Endothelial cell (in vitro differentiated cells): ENCODE data around the gene PLAC9. TPM values are rescaled to one million over a fixed set of nuclear protein-coding genes. Genes with fewer than 3 reads are reported as not detected.
"Not testable (repeated sequence)": the region's sequence is repeated elsewhere in the genome, so short reads cannot be mapped to it uniquely, and the experiment has no call there.

Experiments used
- DNase-seq: peaks from one replicate; pipeline ENCODE4 v3.0.0; 2021; ENCODE audit warnings: low spot score
- H3K27ac Mint-ChIP-seq: one replicate; pipeline ENCODE4 v1.8.0; 2021; ENCODE audit warnings: mixed read lengths, inconsistent platforms; ENCODE audit not compliant: unreplicated experiment
- H3K27me3 Mint-ChIP-seq: one replicate; pipeline ENCODE4 v1.8.0; 2021; ENCODE audit warnings: mild to moderate bottlenecking, moderate library complexity, mixed read lengths, inconsistent platforms; ENCODE audit not compliant: unreplicated experiment
- H3K36me3 Mint-ChIP-seq: one replicate; pipeline ENCODE4 v1.8.0; 2021; ENCODE audit warnings: mild to moderate bottlenecking, low read depth, mixed read lengths, inconsistent platforms; ENCODE audit not compliant: unreplicated experiment
- H3K4me1 Mint-ChIP-seq: one replicate; pipeline ENCODE4 v1.8.0; 2021; ENCODE audit warnings: mild to moderate bottlenecking, mixed read lengths, inconsistent platforms; ENCODE audit not compliant: unreplicated experiment
- H3K4me3 Mint-ChIP-seq: one replicate; pipeline ENCODE4 v1.8.0; 2021; ENCODE audit warnings: mild to moderate bottlenecking, mixed read lengths, inconsistent platforms; ENCODE audit not compliant: unreplicated experiment
- H3K9me3 Mint-ChIP-seq: one replicate; pipeline ENCODE4 v1.8.0; 2021; ENCODE audit warnings: mixed read lengths, inconsistent platforms; ENCODE audit not compliant: unreplicated experiment
- total RNA-seq: library from RNA; stranded (reverse); fragmentation: NEBNext Ultra II Directional; extraction: Animal tissue kit (Norgen Biotek cat#: 25700); gene quantifications from one replicate; pipeline ENCODE4 v1.2.1, GENCODE V29; 2021; ENCODE audit not compliant: unreplicated experiment
- TF ChIP-seq, protein P1 (sequence below): fragments of 200-600 bp; sonication (generic); IDR thresholded peaks from one replicate; pipeline ENCODE4 v1.5.0; 2021; ENCODE audit warnings: antibody characterized with exemption; ENCODE audit not compliant: unreplicated experiment

PLAC9 gene
- total RNA-seq, 1 donor from 2014 or later, result not detected

- Mint-ChIP-seq H3K4me1 (peaks cover 3% of the 10 kb centered on the region), H3K4me3 (no peak overlapping the region), H3K9me3 (no peaks in the 10 kb centered on the region), H3K27me3 (peaks cover 1% of the 10 kb centered on the region), H3K27ac (no peak overlapping the region), H3K36me3 (no peaks in the 10 kb centered on the region)
- TF ChIP-seq, protein P1, sequence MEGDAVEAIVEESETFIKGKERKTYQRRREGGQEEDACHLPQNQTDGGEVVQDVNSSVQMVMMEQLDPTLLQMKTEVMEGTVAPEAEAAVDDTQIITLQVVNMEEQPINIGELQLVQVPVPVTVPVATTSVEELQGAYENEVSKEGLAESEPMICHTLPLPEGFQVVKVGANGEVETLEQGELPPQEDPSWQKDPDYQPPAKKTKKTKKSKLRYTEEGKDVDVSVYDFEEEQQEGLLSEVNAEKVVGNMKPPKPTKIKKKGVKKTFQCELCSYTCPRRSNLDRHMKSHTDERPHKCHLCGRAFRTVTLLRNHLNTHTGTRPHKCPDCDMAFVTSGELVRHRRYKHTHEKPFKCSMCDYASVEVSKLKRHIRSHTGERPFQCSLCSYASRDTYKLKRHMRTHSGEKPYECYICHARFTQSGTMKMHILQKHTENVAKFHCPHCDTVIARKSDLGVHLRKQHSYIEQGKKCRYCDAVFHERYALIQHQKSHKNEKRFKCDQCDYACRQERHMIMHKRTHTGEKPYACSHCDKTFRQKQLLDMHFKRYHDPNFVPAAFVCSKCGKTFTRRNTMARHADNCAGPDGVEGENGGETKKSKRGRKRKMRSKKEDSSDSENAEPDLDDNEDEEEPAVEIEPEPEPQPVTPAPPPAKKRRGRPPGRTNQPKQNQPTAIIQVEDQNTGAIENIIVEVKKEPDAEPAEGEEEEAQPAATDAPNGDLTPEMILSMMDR, result no peak
- no peak for DNase-seq
These were observed 676 bp downstream of the PLAC9 start for GRCh38 chr10:80133206-80133605.

DNA sequence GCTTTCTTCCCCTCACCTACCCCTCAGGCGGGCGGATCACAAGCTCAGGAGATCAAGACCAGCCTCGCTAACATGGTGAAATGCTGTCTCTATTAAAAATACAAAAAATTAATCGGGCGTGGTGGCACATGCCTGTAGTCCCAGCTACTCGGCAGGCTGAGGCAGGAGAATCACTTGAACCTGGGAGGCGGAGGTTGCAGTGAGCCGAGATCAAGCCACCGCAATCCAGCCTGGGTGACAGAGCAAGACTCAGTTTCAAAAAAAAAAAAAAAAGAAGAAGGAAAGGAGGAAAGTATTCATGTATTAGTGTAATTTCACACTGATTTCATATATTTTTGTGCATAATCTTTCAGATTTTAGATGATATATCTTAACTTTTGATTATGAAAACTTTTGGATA is 1.2 kb downstream of the PLAC9 start:
- H3K36me3 Mint-ChIP-seq, H3K4me3 Mint-ChIP-seq, H3K9me3 Mint-ChIP-seq, H3K27ac Mint-ChIP-seq, DNase-seq, H3K4me1 Mint-ChIP-seq, H3K27me3 Mint-ChIP-seq: not testable (repeated sequence)

DNA sequence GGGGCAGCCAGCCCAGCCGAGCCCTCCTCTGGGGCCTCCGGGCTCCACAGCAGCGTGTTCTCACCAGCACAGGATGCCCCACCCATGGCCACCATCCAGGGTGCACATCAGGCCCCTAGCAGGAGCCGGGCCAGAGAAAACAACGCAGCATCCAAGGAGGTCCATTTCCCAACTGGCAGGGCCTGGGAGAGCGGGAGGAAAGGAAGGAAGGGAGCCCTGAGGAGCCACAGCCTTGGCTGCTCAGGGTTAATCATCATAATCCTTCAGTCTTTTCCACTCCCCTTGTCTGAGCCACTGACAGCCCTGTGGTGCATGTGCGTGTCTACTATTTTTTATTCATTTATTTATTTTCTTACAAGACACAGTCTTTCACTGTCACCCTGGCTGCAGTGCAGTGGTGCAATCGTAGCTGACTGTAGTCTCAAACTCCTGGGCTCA is 3.6 kb downstream of the PLAC9 start:
- Mint-ChIP-seq H3K36me3 (no peaks in the 10 kb centered on the region), H3K4me3 (no peak overlapping the region), H3K9me3 (no peaks in the 10 kb centered on the region), H3K4me1 (peaks cover 5% of the 10 kb centered on the region), H3K27ac (no peak overlapping the region), H3K27me3 (peaks cover 13% of the 10 kb centered on the region)
- no peak for DNase-seq
- TF ChIP-seq, protein P1, result no peak

DNA sequence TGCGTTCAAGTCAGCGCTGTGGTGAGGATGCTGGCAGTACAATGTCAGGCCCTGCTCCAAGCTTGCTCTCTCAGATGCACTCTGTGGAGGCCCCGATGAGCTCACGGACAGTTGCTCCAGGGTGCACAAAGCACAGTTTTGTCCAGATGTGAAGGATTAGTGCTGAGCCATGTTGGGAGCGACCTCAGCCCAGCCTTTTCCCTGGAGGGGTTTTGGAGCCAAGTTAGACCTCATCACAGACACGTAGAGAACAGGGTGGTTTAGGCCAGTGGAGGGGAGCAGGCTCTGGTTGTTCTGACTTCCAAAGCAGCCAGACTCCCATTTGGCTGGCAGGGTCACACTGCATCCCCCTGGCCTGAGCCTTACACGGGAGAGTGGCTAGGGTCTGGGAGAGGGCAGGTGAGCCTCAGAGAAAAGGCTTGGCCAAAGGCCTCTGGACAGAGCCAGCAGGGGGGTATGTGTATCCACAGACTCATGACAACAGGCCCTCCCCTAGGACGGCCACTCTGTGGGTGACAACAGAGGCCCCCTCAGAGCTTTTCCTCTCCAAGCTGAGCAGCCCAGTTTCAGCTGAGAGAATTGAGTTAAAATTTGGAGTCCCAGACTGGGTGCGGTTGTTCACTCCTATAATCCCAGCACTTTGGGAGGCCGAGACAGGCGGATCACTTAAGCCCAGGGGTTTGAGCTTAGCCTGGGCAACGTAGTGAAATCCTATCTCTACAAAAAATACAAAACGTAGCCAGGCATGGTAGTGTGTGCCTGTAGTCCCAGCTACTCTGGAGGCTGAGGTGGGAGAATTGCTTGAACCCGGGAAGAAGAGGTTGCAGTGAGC is 4.7 kb downstream of the PLAC9 start:
- Mint-ChIP-seq H3K4me3 (no peak overlapping the region), H3K4me1 (peaks cover 5% of the 10 kb centered on the region)

GRCh38 chr10:80137920-80138319 is 5.4 kb downstream of the PLAC9 start:
- Mint-ChIP-seq H3K36me3 (no peaks in the 10 kb centered on the region), H3K27me3 (peaks cover 14% of the 10 kb centered on the region), H3K4me1 (peaks cover 5% of the 10 kb centered on the region), H3K27ac (peak overlapping the region; percentile 16), H3K4me3 (no peak overlapping the region), H3K9me3 (no peaks in the 10 kb centered on the region)
- no peak for DNase-seq
- TF ChIP-seq, protein P1, result no peak

More for the DNA sequence above, 4.7 kb downstream of the PLAC9 start:
- TF ChIP-seq, protein P1, result no peak
- Mint-ChIP-seq H3K9me3 (no peaks in the 10 kb centered on the region), H3K27ac (no peak overlapping the region), H3K27me3 (peaks cover 15% of the 10 kb centered on the region), H3K36me3 (no peaks in the 10 kb centered on the region)
- no peak for DNase-seq
